K562 (cell line): Measurements from ENCODE around the gene HDAC7. TPM values are rescaled to one million over a fixed set of nuclear protein-coding genes. Genes with fewer than 3 reads are reported as not detected.

ENCODE experiments used
- CBFA2T3 ChIP-seq: fragments of 450-650 bp; IDR thresholded peaks from 2 replicates; pipeline ENCODE4 v1.6.1; 2017
- FOSL1 ChIP-seq: fragments of 200-800 bp; sonication (Bioruptor generic); conservative IDR thresholded peaks from 2 replicates; pipeline ENCODE4 v1.6.1; 2016; ENCODE audit warnings: missing genetic modification characterization, missing compliant biosample characterization
- POLR2H ChIP-seq: IDR thresholded peaks from 2 replicates; pipeline ENCODE4 v1.6.1; 2016; ENCODE audit warnings: missing genetic modification characterization, low read depth, mild to moderate bottlenecking, control low read depth, missing compliant biosample characterization, moderate library complexity
- SLC30A9 ChIP-seq: fragments of 250-450 bp; sonication (Bioruptor Pico); IDR thresholded peaks from 2 replicates; pipeline ENCODE4 v1.8.0; 2022; ENCODE audit warnings: mild to moderate bottlenecking, moderate library complexity
- ZNF384 ChIP-seq: IDR thresholded peaks from 2 replicates; pipeline ENCODE4 v1.6.1; 2012; ENCODE audit warnings: low read depth, low read length, improper control_type of control experiment
- ZNF431 ChIP-seq: sonication (generic); formaldehyde crosslinking; IDR thresholded peaks from 2 replicates; pipeline ENCODE4 v1.8.0; 2022; ENCODE audit warnings: mild to moderate bottlenecking, missing genetic modification reagents
- polyA plus RNA-seq, 8 experiments: library from polyadenylated mRNA; depleted of rRNA in 4 of 8; stranded (reverse) in 5 of 8; unstranded in 3 of 8; fragments of >200 nt; fragmentation: Nextera tagmentation in 2 of 8; fragmentation: Illumina TruSeq in 1 of 8; extraction: Ambion mirVana in 2 of 8; extraction: Trizol in 1 of 8; gene quantifications; 2 replicates each; pipeline versions ENCODE4 v1.2.1 to v1.2.3, GENCODE V29; 2011 to 2014; ENCODE audit warnings: inconsistent platforms in 1 of 8, missing spikeins in 1 of 8
- total RNA-seq, 7 experiments: library from RNA; depleted of rRNA in 6 of 7; stranded (reverse); fragments of >200 nt in 6 of 7; fragmentation: Illumina TruSeq in 2 of 7; extraction: Trizol in 2 of 7; gene quantifications; 2 replicates each; pipeline versions ENCODE4 v1.2.1 to v1.2.3, GENCODE V29; 2011 to 2021; ENCODE audit warnings: low replicate concordance in 1 of 7
- TF ChIP-seq, protein P1 (sequence below): IDR thresholded peaks from 2 replicates; pipeline ENCODE4 v1.6.1; 2012; ENCODE audit warnings: low read depth, low read length, improper control_type of control experiment, borderline replicate concordance
- TF ChIP-seq, protein P2 (sequence below): sonication (generic); formaldehyde crosslinking; IDR thresholded peaks from 2 replicates; pipeline ENCODE4 v1.8.0; 2022; ENCODE audit warnings: mild to moderate bottlenecking, missing genetic modification reagents
- TF ChIP-seq, protein P3 (sequence below), 3 experiments: IDR thresholded peaks in 2 of 3; conservative IDR thresholded peaks in 1 of 3; 2 replicates each; pipeline ENCODE4 v1.5.1; 2011 to 2012; ENCODE audit warnings: low read length in 3 of 3, mild to moderate bottlenecking in 3 of 3, control low read depth in 2 of 3, improper control_type of control experiment in 1 of 3, inconsistent platforms in 1 of 3, low read depth in 1 of 3, mixed read lengths in 1 of 3, moderate library complexity in 1 of 3; ENCODE audit not compliant: insufficient read depth in 2 of 3
- TF ChIP-seq, protein P4 (sequence below): fragments of 450-650 bp; IDR thresholded peaks from 2 replicates; pipeline ENCODE4 v1.6.1; 2016; ENCODE audit warnings: low read depth
- TF ChIP-seq, protein P5 (sequence below): fragments of 250-450 bp; sonication (Bioruptor Pico); IDR thresholded peaks from 2 replicates; pipeline ENCODE4 v1.5.0; 2021; ENCODE audit warnings: mild to moderate bottlenecking, borderline replicate concordance

The HDAC7 gene
- total and polyA plus RNA-seq, 9 of the 15 experiments (the other 6 are each of a cell fraction or from before 2014, with no cell fraction given), result 2.5 to 129 (median 31.1) TPM

DNA sequence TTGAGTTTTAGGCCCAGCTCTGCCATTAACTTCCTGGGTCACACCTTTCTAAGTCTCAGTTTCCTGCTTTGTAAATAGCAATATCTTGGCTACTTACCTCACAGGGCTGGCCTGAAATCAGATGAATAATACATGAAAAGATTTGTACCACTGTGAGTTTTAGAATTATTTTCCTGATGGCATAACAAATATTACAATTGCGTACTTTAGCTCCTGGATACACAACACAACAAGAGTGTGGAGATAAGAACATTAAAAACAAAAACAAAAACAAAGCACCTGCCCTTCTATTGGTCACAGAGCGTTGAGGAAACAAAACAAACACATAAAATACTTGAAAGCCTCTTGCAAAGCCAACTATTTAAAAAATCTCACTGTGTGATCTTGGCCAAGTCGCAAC lies 4.9 kb upstream of the HDAC7 start (continued):
- TF ChIP-seq POLR2H (no peak), CBFA2T3 (no peak), SLC30A9 (no peak), FOSL1 (tag) (no peak), ZNF384 (no peak), ZNF431 (no peak)
- TF ChIP-seq, protein P1, sequence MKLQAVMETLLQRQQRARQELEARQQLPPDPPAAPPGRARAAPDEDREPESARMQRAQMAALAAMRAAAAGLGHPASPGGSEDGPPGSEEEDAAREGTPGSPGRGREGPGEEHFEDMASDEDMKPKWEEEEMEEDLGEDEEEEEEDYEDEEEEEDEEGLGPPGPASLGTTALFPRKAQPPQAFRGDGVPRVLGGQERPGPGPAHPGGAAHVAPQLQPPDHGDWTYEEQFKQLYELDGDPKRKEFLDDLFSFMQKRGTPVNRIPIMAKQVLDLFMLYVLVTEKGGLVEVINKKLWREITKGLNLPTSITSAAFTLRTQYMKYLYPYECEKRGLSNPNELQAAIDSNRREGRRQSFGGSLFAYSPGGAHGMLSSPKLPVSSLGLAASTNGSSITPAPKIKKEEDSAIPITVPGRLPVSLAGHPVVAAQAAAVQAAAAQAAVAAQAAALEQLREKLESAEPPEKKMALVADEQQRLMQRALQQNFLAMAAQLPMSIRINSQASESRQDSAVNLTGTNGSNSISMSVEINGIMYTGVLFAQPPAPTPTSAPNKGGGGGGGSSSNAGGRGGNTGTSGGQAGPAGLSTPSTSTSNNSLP, result no peak
- TF ChIP-seq, protein P2, sequence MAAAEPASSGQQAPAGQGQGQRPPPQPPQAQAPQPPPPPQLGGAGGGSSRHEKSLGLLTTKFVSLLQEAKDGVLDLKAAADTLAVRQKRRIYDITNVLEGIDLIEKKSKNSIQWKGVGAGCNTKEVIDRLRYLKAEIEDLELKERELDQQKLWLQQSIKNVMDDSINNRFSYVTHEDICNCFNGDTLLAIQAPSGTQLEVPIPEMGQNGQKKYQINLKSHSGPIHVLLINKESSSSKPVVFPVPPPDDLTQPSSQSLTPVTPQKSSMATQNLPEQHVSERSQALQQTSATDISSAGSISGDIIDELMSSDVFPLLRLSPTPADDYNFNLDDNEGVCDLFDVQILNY (CRISPR knock-in tag), result no peak
- TF ChIP-seq, protein P3, sequence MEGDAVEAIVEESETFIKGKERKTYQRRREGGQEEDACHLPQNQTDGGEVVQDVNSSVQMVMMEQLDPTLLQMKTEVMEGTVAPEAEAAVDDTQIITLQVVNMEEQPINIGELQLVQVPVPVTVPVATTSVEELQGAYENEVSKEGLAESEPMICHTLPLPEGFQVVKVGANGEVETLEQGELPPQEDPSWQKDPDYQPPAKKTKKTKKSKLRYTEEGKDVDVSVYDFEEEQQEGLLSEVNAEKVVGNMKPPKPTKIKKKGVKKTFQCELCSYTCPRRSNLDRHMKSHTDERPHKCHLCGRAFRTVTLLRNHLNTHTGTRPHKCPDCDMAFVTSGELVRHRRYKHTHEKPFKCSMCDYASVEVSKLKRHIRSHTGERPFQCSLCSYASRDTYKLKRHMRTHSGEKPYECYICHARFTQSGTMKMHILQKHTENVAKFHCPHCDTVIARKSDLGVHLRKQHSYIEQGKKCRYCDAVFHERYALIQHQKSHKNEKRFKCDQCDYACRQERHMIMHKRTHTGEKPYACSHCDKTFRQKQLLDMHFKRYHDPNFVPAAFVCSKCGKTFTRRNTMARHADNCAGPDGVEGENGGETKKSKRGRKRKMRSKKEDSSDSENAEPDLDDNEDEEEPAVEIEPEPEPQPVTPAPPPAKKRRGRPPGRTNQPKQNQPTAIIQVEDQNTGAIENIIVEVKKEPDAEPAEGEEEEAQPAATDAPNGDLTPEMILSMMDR (IDR thresholded peaks at IDR 0.05 in 2 of 3, conservative IDR thresholded peaks at IDR 0.05 in 1 of 3; ENCODE audit: insufficient read depth in 2 of 3, low read depth in 1 of 3, low read length in 3 of 3), result no peak
- TF ChIP-seq, protein P4, sequence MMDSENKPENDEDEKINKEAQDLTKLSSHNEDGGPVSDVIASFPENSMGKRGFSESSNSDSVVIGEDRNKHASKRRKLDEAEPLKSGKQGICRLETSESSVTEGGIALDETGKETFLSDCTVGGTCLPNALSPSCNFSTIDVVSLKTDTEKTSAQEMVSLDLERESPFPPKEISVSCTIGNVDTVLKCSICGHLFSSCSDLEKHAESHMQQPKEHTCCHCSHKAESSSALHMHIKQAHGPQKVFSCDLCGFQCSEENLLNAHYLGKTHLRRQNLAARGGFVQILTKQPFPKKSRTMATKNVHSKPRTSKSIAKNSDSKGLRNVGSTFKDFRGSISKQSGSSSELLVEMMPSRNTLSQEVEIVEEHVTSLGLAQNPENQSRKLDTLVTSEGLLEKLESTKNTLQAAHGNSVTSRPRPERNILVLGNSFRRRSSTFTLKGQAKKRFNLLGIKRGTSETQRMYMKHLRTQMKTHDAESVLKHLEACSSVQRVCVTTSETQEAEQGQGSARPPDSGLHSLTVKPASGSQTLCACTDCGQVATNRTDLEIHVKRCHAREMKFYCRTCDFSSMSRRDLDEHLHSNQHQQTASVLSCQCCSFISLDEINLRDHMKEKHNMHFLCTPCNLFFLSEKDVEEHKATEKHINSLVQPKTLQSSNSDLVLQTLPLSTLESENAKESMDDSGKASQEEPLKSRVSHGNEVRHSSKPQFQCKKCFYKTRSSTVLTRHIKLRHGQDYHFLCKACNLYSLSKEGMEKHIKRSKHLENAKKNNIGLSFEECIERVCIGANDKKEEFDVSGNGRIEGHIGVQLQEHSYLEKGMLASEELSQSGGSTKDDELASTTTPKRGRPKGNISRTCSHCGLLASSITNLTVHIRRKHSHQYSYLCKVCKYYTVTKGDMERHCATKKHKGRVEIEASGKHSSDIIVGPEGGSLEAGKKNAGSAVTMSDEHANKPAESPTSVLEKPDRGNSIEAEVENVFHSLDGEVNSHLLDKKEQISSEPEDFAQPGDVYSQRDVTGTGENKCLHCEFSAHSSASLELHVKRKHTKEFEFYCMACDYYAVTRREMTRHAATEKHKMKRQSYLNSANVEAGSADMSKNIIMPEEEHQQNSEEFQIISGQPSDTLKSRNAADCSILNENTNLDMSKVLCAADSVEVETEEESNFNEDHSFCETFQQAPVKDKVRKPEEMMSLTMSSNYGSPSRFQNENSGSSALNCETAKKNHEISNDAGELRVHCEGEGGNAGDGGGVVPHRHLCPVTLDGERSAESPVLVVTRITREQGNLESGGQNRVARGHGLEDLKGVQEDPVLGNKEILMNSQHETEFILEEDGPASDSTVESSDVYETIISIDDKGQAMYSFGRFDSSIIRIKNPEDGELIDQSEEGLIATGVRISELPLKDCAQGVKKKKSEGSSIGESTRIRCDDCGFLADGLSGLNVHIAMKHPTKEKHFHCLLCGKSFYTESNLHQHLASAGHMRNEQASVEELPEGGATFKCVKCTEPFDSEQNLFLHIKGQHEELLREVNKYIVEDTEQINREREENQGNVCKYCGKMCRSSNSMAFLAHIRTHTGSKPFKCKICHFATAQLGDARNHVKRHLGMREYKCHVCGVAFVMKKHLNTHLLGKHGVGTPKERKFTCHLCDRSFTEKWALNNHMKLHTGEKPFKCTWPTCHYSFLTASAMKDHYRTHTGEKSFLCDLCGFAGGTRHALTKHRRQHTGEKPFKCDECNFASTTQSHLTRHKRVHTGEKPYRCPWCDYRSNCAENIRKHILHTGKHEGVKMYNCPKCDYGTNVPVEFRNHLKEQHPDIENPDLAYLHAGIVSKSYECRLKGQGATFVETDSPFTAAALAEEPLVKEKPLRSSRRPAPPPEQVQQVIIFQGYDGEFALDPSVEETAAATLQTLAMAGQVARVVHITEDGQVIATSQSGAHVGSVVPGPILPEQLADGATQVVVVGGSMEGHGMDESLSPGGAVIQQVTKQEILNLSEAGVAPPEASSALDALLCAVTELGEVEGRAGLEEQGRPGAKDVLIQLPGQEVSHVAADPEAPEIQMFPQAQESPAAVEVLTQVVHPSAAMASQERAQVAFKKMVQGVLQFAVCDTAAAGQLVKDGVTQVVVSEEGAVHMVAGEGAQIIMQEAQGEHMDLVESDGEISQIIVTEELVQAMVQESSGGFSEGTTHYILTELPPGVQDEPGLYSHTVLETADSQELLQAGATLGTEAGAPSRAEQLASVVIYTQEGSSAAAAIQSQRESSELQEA, result no peak
- TF ChIP-seq, protein P5, sequence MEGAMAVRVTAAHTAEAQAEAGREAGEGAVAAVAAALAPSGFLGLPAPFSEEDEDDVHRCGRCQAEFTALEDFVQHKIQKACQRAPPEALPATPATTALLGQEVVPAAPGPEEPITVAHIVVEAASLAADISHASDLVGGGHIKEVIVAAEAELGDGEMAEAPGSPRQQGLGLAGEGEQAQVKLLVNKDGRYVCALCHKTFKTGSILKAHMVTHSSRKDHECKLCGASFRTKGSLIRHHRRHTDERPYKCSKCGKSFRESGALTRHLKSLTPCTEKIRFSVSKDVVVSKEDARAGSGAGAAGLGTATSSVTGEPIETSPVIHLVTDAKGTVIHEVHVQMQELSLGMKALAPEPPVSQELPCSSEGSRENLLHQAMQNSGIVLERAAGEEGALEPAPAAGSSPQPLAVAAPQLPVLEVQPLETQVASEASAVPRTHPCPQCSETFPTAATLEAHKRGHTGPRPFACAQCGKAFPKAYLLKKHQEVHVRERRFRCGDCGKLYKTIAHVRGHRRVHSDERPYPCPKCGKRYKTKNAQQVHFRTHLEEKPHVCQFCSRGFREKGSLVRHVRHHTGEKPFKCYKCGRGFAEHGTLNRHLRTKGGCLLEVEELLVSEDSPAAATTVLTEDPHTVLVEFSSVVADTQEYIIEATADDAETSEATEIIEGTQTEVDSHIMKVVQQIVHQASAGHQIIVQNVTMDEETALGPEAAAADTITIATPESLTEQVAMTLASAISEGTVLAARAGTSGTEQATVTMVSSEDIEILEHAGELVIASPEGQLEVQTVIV, result no peak
